ENCODE results near the gene TCF7L2. TPM values are rescaled to one million over a fixed set of nuclear protein-coding genes. Genes with fewer than 3 reads are reported as not detected.

Gene TCF7L2
- total RNA-seq, 2 experiments from 2014 or later: 0.60 to 0.81 TPM

DNA sequence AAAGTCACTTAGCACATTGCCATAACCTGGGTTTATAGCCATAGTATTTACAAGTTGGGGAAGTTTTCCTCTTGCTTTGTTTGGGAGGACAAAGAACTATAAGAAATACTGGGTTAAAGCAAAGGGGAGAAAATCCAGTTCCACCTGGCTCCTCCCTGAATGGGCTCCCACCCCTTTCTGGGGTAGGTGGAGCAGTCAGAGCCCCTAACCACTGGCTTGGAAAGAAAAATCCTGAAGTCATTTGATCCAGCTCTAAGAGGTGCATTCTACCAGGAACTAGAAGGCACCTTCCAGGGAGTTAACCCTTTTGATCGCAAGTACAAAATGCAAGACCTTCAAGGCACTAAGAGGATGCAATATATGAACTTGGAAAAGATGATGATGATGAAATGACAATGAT, 31.3 kb upstream of the TCF7L2 start:
- Mint-ChIP-seq H3K27me3 (no peaks in the 10 kb centered on the region), H3K4me3 (no peak overlapping the region), H3K9me3 (no peaks in the 10 kb centered on the region), H3K4me1 (no peaks in the 10 kb centered on the region), H3K27ac (no peak overlapping the region), H3K36me3 (ENCODE audit: low read depth) (no peaks in the 10 kb centered on the region)
- DNase-seq: no peak
- ChIA-PET POLR2A (no interaction called here), CTCF (no interaction called here)

DNA sequence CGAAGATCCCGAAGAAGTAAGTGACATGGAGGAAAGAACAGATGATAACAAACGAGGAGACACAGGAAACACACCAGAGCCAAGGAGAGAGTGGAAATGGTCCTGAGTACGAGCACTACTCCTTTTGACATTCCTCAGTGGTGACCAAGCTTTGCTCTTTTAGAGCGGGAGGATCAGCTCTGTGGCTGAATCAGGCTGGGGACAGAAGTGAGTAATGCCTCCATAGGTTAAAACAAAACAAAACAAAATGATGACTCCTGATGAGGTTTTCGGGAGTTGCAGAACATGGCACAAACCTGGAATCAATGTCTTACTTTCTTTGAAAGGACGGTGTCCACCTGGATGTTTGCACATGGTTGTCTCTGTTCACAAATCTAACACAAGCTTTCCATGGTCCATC, 30.3 kb upstream of the TCF7L2 start:
- Mint-ChIP-seq H3K27ac (no peak overlapping the region), H3K9me3 (no peaks in the 10 kb centered on the region), H3K36me3 (ENCODE audit: low read depth) (no peaks in the 10 kb centered on the region), H3K4me1 (no peaks in the 10 kb centered on the region), H3K27me3 (no peaks in the 10 kb centered on the region), H3K4me3 (no peak overlapping the region)
- DNase-seq: no peak
- CTCF ChIA-PET: no interaction called here
- POLR2A ChIA-PET: no interaction called here

DNA sequence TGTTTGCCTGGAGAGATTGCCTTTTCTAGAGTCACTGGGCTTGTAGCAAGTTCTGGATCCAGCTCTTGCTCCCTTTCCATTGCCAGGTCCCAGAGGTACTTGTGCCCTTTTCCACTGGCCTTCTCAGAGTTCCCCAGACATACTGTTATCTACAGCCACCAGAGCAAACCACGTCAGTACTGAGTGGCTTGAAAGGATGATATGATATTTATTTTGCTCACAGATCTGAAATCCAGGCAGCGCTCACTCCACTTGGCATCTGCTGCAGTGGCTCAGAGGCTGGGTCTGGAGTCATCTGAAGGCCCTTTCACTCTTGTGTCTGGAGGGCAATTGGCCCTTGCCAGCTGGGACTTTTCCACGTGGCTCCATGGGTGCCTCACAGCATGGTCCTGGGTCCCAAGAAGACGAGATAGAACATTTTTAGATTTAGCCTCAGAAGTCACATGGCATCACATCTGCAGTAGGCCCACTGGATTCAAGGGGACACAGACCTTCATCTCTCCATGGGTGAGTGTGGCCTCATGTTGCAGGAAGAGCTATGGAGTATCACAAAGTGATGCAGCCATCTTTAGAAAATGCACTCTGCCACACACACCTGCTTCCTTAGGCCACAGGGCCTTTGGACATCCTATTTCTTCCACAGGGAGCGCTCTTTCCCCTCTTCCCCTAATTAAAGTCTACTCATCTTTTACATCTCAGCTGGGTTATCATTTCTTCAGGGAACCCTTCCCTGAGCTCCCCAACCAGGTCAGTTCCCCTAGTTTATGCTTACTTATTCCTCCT, 22.9 kb upstream of the TCF7L2 start:
- peaks cover 6% of the 10 kb centered on the region for H3K27me3 Mint-ChIP-seq
- no peak overlapping the region for H3K4me3 Mint-ChIP-seq
- no peaks in the 10 kb centered on the region for H3K9me3 Mint-ChIP-seq
- ChIA-PET CTCF (no interaction called here), POLR2A (no interaction called here)
- no peaks in the 10 kb centered on the region for H3K36me3 Mint-ChIP-seq (ENCODE audit: low read depth)
- DNase-seq: no peak
- no peak overlapping the region for H3K27ac Mint-ChIP-seq
- no peaks in the 10 kb centered on the region for H3K4me1 Mint-ChIP-seq

DNA sequence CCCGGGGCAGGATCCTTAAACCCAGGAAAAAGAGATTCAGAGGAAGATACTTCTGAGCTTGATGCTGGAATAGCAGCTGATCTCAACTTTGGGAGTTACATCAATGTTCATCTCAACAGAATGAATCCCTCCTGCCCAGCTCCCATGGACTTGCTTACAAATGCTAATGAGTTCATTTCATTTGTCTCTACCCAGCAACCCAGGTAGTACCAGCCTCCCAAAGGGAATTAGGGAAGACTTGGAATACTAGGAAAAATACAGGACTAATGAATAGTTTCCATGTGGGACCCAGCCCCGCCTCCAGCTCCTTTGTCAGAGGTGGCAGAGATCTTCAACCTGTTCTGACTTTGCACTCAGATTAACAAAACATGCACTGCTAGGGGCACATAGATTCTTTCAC, 22.1 kb upstream of the TCF7L2 start:
- peaks cover 6% of the 10 kb centered on the region for H3K27me3 Mint-ChIP-seq
- H3K36me3 Mint-ChIP-seq (ENCODE audit: low read depth): no peaks in the 10 kb centered on the region
- ChIA-PET POLR2A (no interaction called here), CTCF (interaction anchor here (1.5 kb wide), 1 partner anchor 10 kb away, joined by 3 read pairs; no protein-coding TSS in a partner anchor)
- DNase-seq: no peak
- H3K4me3 Mint-ChIP-seq: no peak overlapping the region
- no peak overlapping the region for H3K27ac Mint-ChIP-seq
- no peaks in the 10 kb centered on the region for H3K9me3 Mint-ChIP-seq
- no peaks in the 10 kb centered on the region for H3K4me1 Mint-ChIP-seq

DNA sequence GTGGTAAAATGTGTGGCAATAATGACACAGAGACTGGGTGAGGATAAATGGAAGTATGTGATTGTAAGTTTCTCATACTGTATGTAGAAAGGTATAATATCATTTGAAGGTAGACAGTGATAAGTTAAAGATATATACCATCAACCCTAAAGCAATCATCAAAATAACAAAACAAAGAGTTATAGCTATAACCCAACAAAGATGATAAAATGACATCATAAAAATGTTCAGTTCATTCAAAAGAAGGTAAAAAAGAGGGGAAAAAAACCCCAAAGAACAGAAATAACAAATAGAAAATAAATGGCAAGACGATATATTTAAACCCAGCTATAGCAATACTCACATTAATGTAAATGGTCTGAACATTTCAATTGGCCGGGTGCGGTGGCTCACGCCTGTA, 17.4 kb upstream of the TCF7L2 start:
- no peaks in the 10 kb centered on the region for H3K36me3 Mint-ChIP-seq (ENCODE audit: low read depth)
- no peak for DNase-seq
- no peaks in the 10 kb centered on the region for H3K9me3 Mint-ChIP-seq
- no peaks in the 10 kb centered on the region for H3K4me1 Mint-ChIP-seq
- ChIA-PET CTCF (no interaction called here), POLR2A (no interaction called here)
- H3K27me3 Mint-ChIP-seq: peaks cover 6% of the 10 kb centered on the region
- H3K27ac Mint-ChIP-seq: no peak overlapping the region
- no peak overlapping the region for H3K4me3 Mint-ChIP-seq

DNA sequence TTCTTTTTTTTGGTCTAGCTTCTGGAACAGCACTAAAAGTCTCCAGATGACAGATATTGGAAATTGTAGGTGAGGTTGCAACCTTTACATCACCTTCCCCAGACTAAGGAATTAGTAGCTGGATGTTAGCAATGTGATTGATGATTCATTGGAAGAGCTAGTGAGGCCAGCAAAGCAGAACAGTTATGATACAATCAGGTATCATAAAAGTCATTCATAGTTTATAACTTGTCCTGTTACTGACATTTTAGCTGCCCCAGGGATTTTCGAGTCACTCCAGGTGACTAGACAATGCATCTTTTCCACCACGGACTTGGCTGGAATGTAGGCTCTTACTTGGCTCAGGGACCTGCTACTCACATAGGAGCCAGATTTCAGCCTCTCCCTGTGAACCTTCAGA, 15.9 kb upstream of the TCF7L2 start:
- Mint-ChIP-seq H3K9me3 (no peaks in the 10 kb centered on the region), H3K27me3 (peaks cover 6% of the 10 kb centered on the region), H3K27ac (no peak overlapping the region), H3K4me3 (no peak overlapping the region), H3K36me3 (ENCODE audit: low read depth) (no peaks in the 10 kb centered on the region), H3K4me1 (no peaks in the 10 kb centered on the region)
- CTCF ChIA-PET: no interaction called here
- no peak for DNase-seq
- POLR2A ChIA-PET: no interaction called here

DNA sequence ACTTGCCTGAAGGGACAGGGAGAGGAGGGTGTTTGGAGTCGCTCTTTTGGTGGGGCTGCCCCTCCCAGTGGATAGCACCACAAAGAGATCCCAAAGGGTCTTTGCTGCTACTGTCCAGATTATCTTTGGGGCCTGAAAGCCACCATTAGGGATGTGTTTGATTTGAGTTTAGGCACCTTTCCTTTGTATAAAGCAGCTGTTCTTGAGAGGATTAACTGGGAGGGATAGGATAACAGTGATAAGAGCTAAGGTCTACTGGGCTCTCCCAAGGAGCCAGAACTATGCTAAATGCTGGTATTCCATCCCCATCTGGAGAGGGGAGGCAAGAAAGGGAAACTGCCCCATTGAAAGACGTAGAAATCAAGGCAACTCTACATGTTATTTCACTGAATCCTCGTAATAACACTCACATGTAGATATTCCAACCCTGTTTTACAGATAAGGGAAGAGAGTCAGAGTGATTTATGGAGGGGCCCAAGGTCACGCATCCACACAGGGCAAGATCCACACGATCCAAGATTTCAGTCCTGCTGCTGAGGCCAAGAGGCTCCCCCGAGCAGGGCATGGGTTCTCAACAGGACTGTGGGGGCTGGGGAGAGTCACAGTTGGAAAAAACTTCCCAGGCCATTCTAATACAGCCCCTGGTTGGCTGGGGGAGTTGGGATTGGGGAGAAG, 11.1 kb upstream of the TCF7L2 start:
- peaks cover 10% of the 10 kb centered on the region for H3K27me3 Mint-ChIP-seq
- H3K4me3 Mint-ChIP-seq: no peak overlapping the region
- POLR2A ChIA-PET: no interaction called here
- no peak overlapping the region for H3K27ac Mint-ChIP-seq
- DNase-seq: no peak
- H3K9me3 Mint-ChIP-seq: no peaks in the 10 kb centered on the region
- H3K36me3 Mint-ChIP-seq (ENCODE audit: low read depth): no peaks in the 10 kb centered on the region
- CTCF ChIA-PET: interaction anchor here (1.3 kb wide), 1 partner anchor 10 kb away, joined by 3 read pairs; no protein-coding TSS in a partner anchor
- no peaks in the 10 kb centered on the region for H3K4me1 Mint-ChIP-seq

DNA sequence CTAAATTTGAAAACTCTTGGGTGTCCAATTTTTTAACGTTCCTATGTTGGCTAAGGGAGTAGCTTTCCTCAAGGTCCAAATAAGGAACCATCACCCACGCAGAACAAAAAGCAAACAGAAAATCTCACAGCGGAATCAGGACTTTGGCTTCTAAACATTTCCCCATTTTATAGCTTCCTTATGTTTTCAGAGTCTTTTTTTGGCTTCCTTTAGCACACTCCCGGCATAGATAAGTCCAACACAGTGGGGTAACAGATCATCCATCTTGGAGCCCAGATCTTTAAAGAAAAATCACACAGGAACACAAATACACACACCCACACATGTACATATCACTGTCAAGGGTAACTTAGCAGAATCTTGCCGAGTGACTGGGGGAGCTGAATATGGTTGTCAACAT, 4.2 kb upstream of the TCF7L2 start:
- H3K4me1 Mint-ChIP-seq: peaks cover 10% of the 10 kb centered on the region
- H3K27me3 Mint-ChIP-seq: peaks cover 61% of the 10 kb centered on the region
- no peak overlapping the region for H3K27ac Mint-ChIP-seq
- H3K36me3 Mint-ChIP-seq (ENCODE audit: low read depth): no peaks in the 10 kb centered on the region
- ChIA-PET CTCF (no interaction called here), POLR2A (no interaction called here)
- no peaks in the 10 kb centered on the region for H3K9me3 Mint-ChIP-seq
- DNase-seq: no peak
- H3K4me3 Mint-ChIP-seq: no peak overlapping the region

DNA sequence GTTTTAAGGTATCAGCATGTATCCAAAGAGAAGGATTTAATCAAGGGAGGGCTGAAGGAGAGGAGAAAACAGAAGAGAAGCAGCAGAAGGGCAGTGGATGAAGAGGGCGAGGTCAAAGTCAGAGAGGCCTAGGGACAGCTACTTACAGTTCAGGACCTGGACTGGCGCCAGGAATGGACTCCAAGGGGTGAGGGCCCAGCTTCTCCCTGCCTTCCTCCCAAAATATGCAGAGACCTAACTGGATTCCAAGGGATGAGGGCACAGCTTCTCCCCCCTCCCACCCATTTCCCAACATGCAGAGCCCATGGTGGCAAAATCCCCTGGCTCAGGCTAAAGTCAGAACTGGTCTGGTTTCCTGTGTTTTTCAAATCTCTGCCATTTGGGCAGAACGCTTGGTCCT, 3.4 kb upstream of the TCF7L2 start:
- no peak for DNase-seq
- Mint-ChIP-seq H3K4me3 (no peak overlapping the region), H3K36me3 (ENCODE audit: low read depth) (peaks cover under 1% of the 10 kb centered on the region), H3K27ac (no peak overlapping the region), H3K4me1 (peaks cover 11% of the 10 kb centered on the region), H3K9me3 (no peaks in the 10 kb centered on the region), H3K27me3 (peaks cover 63% of the 10 kb centered on the region)
- ChIA-PET POLR2A (no interaction called here), CTCF (no interaction called here)

DNA sequence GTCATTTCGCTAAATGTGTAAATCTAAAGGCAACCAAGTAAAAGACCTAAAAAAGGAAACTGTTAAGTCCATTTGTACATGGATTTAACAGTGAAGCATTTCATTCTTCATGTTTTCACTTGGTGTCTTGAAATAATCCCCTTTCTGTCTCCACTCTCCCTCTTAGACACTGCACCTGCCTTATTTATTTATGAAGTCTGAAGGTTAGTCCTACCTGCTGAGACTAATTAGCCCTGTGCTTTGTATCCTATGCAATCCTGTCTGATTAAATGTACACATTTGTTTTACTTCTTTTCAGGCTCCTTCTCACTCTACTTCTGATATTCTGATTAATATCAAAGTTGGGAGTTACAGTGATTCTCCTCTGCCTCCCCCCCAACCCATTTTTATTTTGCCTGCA, 1.9 kb upstream of the TCF7L2 start:
- Mint-ChIP-seq H3K36me3 (ENCODE audit: low read depth) (peaks cover 1% of the 10 kb centered on the region), H3K4me3 (no peak overlapping the region), H3K27ac (no peak overlapping the region), H3K9me3 (no peaks in the 10 kb centered on the region), H3K4me1 (peaks cover 17% of the 10 kb centered on the region), H3K27me3 (peaks cover 75% of the 10 kb centered on the region)
- ChIA-PET CTCF (no interaction called here), POLR2A (no interaction called here)
- no peak for DNase-seq

DNA sequence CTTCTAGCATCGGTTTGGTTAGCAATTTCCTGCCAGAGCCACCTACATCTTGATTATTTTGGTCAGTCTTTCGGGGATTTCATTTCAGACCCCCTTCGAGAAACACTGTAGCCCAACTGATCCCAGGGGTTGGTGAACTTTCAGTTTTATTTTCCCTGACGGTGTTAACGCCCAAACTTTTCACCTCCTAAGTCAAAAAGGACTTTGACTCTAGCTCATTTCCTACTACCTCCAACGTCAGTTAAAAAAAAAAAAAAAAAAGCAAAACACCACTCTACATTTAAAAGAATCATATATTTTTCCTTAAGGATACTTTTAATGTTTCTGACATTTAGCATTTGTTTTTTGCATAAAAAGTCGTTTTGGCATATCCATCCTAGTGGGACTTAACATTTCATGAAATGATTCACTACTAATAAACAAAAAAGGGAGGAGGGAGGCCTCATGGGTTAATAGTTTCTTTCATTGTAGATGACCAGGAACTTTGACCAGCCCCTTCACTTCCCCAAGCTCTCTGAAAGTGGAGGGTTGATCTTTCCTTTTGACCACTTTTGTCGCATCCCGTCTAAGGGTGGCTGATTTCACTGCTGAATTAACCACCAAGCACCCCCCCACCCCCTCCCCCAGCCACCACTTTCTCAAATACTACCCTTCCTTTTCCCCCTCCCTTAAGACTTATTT, 764 bp upstream of the TCF7L2 start:
- ChIA-PET POLR2A (no interaction called here), CTCF (interaction anchor here (0.6 kb wide), 1 partner anchor 70 kb away, joined by 3 read pairs; no protein-coding TSS in a partner anchor)
- Mint-ChIP-seq H3K27me3 (peaks cover 83% of the 10 kb centered on the region), H3K27ac (no peak overlapping the region), H3K36me3 (ENCODE audit: low read depth) (peaks cover 1% of the 10 kb centered on the region), H3K9me3 (no peaks in the 10 kb centered on the region), H3K4me3 (no peak overlapping the region), H3K4me1 (peaks cover 17% of the 10 kb centered on the region)
- DNase-seq: no peak

DNA sequence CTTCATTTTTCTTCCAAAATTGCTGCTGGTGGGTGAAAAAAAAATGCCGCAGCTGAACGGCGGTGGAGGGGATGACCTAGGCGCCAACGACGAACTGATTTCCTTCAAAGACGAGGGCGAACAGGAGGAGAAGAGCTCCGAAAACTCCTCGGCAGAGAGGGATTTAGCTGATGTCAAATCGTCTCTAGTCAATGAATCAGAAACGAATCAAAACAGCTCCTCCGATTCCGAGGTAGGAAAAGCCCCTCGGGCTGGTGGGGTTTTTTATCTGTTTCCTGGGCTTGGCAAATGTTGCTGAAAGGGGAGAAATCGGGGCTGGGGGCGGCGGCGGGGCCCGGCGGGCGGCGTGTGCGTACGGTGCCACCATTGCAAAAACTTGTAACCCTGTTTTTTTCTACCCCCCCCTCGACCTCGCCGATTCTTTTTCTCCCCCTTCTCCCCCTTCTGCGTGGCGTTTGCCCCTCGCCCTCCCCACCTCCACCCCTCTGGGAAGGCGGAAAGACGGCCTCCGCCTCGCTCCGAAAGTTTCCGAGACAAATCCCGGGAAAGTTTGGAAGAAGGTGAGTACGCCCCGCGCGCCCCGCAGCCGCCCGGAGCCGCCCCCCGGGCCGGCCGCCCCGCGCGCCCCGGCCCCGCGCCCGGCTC, 789 bp downstream of the TCF7L2 start:
- H3K36me3 Mint-ChIP-seq (ENCODE audit: low read depth): peaks cover 1% of the 10 kb centered on the region
- H3K27me3 Mint-ChIP-seq: peaks cover 82% of the 10 kb centered on the region
- peak overlapping the region; percentile 69 for H3K4me3 Mint-ChIP-seq
- ChIA-PET CTCF (no interaction called here), POLR2A (no interaction called here)
- H3K9me3 Mint-ChIP-seq: no peaks in the 10 kb centered on the region
- DNase-seq: no peak
- peaks cover 17% of the 10 kb centered on the region for H3K4me1 Mint-ChIP-seq
- no peak overlapping the region for H3K27ac Mint-ChIP-seq

Measured in activated CD4-positive, alpha-beta T cell treated with anti-CD3 and anti-CD28 coated beads, Interleukin-2, amount 10 ng/mL, durations not matched to agents 7 days and 5 days (primary cell).